ENCODE measurements around the gene STIMATE. TPM values are rescaled to one million over a fixed set of nuclear protein-coding genes. Genes with fewer than 3 reads are reported as not detected.

STIMATE gene
- total RNA-seq, 1 experiment from 2014 or later: 15.7 TPM

DNA sequence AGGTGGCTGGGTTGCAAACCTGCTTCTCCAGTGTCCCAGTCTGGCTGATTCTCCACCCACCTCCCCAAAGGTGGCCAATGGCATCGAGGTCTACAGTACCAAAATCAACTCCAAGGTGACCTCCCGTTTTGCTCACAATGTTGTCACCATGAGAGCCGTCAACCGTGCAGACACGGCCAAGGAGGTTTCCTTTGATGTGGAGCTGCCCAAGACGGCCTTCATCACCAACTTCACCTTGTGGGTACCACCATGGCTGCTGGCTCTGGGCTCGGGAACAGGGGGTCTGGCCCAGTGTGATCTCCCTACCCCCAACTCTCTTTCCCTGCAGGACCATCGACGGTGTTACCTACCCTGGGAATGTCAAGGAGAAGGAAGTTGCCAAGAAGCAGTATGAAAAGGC is 100.9 kb downstream of the STIMATE start:
- intact Hi-C loops (cut with micrococcal nuclease; ENCODE audit: unreplicated experiment): no loop called here
- in situ Hi-C loops (cut with HindIII; ENCODE audit: low pct_unique_long_range_greater_than_20kb, low sequenced_read_pairs): no loop called here
- DNase-seq (ENCODE audit: low read depth, low spot score): no peak
- no peak for TF ChIP-seq SIN3A (IDR thresholded peaks at IDR 0.05; ENCODE audit: borderline replicate concordance, insufficient read depth, low read depth, low read length)
- TF ChIP-seq, protein P1, sequence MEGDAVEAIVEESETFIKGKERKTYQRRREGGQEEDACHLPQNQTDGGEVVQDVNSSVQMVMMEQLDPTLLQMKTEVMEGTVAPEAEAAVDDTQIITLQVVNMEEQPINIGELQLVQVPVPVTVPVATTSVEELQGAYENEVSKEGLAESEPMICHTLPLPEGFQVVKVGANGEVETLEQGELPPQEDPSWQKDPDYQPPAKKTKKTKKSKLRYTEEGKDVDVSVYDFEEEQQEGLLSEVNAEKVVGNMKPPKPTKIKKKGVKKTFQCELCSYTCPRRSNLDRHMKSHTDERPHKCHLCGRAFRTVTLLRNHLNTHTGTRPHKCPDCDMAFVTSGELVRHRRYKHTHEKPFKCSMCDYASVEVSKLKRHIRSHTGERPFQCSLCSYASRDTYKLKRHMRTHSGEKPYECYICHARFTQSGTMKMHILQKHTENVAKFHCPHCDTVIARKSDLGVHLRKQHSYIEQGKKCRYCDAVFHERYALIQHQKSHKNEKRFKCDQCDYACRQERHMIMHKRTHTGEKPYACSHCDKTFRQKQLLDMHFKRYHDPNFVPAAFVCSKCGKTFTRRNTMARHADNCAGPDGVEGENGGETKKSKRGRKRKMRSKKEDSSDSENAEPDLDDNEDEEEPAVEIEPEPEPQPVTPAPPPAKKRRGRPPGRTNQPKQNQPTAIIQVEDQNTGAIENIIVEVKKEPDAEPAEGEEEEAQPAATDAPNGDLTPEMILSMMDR (IDR thresholded peaks at IDR 0.05): no peak
- H3K36me3 ChIP-seq (ENCODE audit: control insufficient read depth, insufficient read depth, low read length): no peaks in the 10 kb centered on the region
- no peaks in the 10 kb centered on the region for H3K4me1 ChIP-seq (ENCODE audit: control insufficient read depth, insufficient read depth, low read length)
- H3K4me3 ChIP-seq (ENCODE audit: low read depth in 2 of 2, low read length in 2 of 2): no peak overlapping the region
- H3K9me3 ChIP-seq (ENCODE audit: control insufficient read depth, insufficient read depth, low read depth, low read length): no peaks in the 10 kb centered on the region
- CTCF ChIA-PET: no interaction called here
- H3K27ac ChIP-seq (ENCODE audit: low read length): no peak overlapping the region
- H3K27me3 ChIP-seq (ENCODE audit: control insufficient read depth, insufficient read depth, low read length): no peaks in the 10 kb centered on the region
- POLR2A ChIA-PET: no interaction called here
- no TSS peak for BruUV-seq (replicated peaks)
- ATAC-seq: no peak

DNA sequence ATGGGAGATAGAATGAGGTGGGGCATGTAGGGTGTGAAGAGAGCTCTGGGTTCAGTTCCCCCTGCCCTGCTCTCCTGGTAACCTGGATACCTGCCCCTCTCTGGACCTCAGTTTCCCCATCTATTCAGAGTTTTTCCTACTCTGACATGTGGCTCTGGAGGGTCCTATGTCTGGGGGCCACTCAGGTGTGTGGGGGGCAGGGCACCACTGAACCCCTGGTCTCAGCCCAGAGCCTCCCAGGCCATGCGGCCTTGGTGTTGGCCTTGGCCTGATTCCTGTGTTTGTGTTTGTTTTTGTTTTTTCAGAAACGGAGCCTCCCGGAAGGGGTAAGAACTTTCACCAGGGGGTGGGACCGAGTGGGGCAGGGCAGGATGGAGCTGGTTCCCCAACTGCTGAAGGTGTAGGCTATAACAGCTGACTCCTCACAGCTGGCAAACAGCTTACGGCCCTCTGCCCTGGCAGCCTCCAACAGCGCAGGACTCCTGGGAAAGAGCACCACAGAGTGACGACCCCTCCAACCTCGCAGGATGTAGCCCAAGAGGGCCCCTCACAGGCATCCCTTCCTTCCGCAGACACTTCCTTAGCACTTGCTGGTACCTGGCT is 101.9 kb downstream of the STIMATE start:
- CTCF ChIA-PET: interaction anchor here (0.5 kb wide), 1 partner anchor 139 kb away, joined by 8 read pairs; no protein-coding TSS in a partner anchor
- no peak overlapping the region for H3K4me3 ChIP-seq (ENCODE audit: low read depth in 2 of 2, low read length in 2 of 2)
- no peak overlapping the region for H3K27ac ChIP-seq (ENCODE audit: low read length)
- DNase-seq (ENCODE audit: low read depth, low spot score) (no peak), ATAC-seq (no peak)
- POLR2A ChIA-PET: no interaction called here
- H3K9me3 ChIP-seq (ENCODE audit: control insufficient read depth, insufficient read depth, low read depth, low read length): no peaks in the 10 kb centered on the region
- BruUV-seq (replicated peaks): no TSS peak
- intact Hi-C loops (cut with micrococcal nuclease; ENCODE audit: unreplicated experiment) (no loop called here), in situ Hi-C loops (cut with HindIII; ENCODE audit: low pct_unique_long_range_greater_than_20kb, low sequenced_read_pairs) (no loop called here)
- no peaks in the 10 kb centered on the region for H3K27me3 ChIP-seq (ENCODE audit: control insufficient read depth, insufficient read depth, low read length)
- no peak for TF ChIP-seq POLR2AphosphoS5 (IDR thresholded peaks at IDR 0.05; ENCODE audit: low read depth, low read length)
- no peak for TF ChIP-seq SIN3A (IDR thresholded peaks at IDR 0.05; ENCODE audit: borderline replicate concordance, insufficient read depth, low read depth, low read length)
- TF ChIP-seq, protein P1 (IDR thresholded peaks at IDR 0.05): no peak
- TF ChIP-seq TCF7L2 (IDR thresholded peaks at IDR 0.05; ENCODE audit: low read depth, low read length): no peak
- TF ChIP-seq, protein P2, sequence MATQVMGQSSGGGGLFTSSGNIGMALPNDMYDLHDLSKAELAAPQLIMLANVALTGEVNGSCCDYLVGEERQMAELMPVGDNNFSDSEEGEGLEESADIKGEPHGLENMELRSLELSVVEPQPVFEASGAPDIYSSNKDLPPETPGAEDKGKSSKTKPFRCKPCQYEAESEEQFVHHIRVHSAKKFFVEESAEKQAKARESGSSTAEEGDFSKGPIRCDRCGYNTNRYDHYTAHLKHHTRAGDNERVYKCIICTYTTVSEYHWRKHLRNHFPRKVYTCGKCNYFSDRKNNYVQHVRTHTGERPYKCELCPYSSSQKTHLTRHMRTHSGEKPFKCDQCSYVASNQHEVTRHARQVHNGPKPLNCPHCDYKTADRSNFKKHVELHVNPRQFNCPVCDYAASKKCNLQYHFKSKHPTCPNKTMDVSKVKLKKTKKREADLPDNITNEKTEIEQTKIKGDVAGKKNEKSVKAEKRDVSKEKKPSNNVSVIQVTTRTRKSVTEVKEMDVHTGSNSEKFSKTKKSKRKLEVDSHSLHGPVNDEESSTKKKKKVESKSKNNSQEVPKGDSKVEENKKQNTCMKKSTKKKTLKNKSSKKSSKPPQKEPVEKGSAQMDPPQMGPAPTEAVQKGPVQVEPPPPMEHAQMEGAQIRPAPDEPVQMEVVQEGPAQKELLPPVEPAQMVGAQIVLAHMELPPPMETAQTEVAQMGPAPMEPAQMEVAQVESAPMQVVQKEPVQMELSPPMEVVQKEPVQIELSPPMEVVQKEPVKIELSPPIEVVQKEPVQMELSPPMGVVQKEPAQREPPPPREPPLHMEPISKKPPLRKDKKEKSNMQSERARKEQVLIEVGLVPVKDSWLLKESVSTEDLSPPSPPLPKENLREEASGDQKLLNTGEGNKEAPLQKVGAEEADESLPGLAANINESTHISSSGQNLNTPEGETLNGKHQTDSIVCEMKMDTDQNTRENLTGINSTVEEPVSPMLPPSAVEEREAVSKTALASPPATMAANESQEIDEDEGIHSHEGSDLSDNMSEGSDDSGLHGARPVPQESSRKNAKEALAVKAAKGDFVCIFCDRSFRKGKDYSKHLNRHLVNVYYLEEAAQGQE (IDR thresholded peaks at IDR 0.05; ENCODE audit: insufficient read depth in 1 of 2, low read depth in 2 of 2, low read length in 1 of 2): no peak
- no peaks in the 10 kb centered on the region for H3K4me1 ChIP-seq (ENCODE audit: control insufficient read depth, insufficient read depth, low read length)
- no peaks in the 10 kb centered on the region for H3K36me3 ChIP-seq (ENCODE audit: control insufficient read depth, insufficient read depth, low read length)

Data from Panc1 (cell line).